Subcutaneous adipose tissue (tissue), 4 donors: ENCODE data around the gene OMP. TPM values are rescaled to one million over a fixed set of nuclear protein-coding genes. Genes with fewer than 3 reads are reported as not detected.

Source experiments
- CTCF ChIP-seq: fragments of 450-650 bp; IDR thresholded peaks from one replicate; pipeline ENCODE4 v1.5.1; 2016; ENCODE audit warnings: low read depth, mild to moderate bottlenecking, control low read depth, antibody characterized with exemption, moderate library complexity
- total RNA-seq, 4 donors: library from RNA; depleted of rRNA; stranded (reverse); fragments of >200 nt; gene quantifications; one replicate each; pipeline ENCODE4 v1.1.0, GENCODE V29; 2016

The OMP gene
- total RNA-seq, 4 donors from 2014 or later, result not detected

GRCh38 chr11:77079666-77080065 is 23.0 kb upstream of the OMP start:
- no peak for TF ChIP-seq CTCF

- TF ChIP-seq CTCF, result no peak
These were observed 21.9 kb upstream of the OMP start for GRCh38 chr11:77080643-77081210.

GRCh38 chr11:77081381-77081851 is 21.2 kb upstream of the OMP start:
- TF ChIP-seq CTCF, result no peak

DNA sequence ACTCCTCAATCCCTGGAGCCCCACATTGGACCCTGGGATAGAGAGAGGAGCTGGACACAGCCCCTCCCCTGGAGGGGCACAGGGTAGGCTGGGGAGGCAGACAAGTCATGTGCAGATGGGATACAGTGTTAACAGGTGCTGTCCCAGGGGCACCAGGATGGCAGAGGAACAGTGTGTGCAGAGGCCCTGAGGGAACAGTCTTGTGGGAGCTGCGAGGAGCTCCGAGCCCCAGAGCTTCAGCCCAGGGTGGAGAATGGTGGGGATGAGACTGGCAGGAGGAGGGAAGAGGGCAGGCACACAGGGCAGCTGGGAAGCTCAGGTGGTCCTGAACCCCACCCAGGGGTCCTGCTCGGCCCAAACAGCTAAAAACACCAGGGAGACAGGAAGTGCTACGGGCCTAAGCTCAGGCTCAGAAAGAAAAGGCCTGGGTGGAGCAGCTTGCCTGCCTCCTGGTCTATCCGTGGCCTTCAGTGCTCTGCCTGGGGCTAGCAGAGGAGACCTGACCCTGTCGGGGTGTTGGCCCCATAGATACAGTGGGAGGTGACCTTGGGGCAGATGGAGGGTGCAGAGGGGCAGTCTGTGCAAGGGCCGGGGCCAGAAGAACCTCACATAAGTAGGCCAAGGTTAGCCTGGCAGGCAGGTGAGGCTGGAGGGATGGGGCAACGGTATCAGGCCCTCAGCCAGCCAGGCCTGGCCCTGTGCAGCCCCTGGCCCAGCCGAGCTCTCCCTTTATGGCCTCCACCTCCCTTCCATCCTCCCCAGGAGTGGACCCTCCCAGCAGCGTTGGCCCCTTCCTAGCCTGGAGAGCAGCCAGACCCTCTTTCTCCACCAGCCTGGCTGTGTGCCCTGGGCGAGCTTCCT is 20.4 kb upstream of the OMP start:
- TF ChIP-seq CTCF, result no peak

- no peak for TF ChIP-seq CTCF
These were observed 19.6 kb upstream of the OMP start for GRCh38 chr11:77082838-77083565.

GRCh38 chr11:77083566-77084245 is 18.9 kb upstream of the OMP start:
- TF ChIP-seq CTCF, result no peak
